ENCODE data around the gene SMAD3.

DNA sequence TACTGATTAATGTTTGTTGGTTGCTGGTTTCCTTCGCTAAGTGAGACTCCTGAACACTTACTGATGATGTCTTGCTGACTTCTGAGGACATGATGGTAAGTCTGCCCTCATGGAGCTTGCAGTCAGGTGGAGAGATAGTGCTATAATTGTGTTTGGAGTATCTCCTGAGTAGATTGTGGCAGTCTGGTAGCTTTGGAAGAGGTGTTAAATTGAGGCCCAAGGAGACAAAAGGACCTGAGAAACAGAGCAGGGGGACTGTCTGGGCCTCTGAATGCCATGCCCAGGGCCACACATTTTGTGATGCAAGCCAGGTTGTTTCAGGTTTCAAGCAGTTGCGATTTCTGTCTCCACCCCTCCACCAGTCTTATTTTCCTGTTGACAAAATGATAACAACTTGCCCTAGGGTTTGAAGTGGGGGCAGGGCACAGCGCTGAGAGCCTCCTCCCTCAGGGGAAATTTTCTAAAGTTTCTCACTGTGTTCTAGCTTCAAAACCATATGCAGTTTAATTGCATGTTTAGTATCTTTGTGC, 16.7 kb downstream of the SMAD3 start:
- TF ChIP-seq, protein P1, sequence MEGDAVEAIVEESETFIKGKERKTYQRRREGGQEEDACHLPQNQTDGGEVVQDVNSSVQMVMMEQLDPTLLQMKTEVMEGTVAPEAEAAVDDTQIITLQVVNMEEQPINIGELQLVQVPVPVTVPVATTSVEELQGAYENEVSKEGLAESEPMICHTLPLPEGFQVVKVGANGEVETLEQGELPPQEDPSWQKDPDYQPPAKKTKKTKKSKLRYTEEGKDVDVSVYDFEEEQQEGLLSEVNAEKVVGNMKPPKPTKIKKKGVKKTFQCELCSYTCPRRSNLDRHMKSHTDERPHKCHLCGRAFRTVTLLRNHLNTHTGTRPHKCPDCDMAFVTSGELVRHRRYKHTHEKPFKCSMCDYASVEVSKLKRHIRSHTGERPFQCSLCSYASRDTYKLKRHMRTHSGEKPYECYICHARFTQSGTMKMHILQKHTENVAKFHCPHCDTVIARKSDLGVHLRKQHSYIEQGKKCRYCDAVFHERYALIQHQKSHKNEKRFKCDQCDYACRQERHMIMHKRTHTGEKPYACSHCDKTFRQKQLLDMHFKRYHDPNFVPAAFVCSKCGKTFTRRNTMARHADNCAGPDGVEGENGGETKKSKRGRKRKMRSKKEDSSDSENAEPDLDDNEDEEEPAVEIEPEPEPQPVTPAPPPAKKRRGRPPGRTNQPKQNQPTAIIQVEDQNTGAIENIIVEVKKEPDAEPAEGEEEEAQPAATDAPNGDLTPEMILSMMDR (IDR thresholded peaks at IDR 0.05) = no peak
- TF ChIP-seq POLR2A (IDR thresholded peaks at IDR 0.05) = no peak

All from body of pancreas (tissue), 4 donors.